ENCODE measurements around the gene C2CD2. TPM values are rescaled to one million over a fixed set of nuclear protein-coding genes. Genes with fewer than 3 reads are reported as not detected.
"Not testable (repeated sequence)": the region's sequence is repeated elsewhere in the genome, so short reads cannot be mapped to it uniquely, and the experiment has no call there.

C2CD2 gene
- polyA plus RNA-seq (2014; cell fraction: cytosol; rRNA removed): 4.1 and 4.3 TPM in 2 replicates
- polyA plus RNA-seq (2014; cell fraction: nucleus; rRNA removed): 5.5 and 5.8 TPM in 2 replicates

DNA sequence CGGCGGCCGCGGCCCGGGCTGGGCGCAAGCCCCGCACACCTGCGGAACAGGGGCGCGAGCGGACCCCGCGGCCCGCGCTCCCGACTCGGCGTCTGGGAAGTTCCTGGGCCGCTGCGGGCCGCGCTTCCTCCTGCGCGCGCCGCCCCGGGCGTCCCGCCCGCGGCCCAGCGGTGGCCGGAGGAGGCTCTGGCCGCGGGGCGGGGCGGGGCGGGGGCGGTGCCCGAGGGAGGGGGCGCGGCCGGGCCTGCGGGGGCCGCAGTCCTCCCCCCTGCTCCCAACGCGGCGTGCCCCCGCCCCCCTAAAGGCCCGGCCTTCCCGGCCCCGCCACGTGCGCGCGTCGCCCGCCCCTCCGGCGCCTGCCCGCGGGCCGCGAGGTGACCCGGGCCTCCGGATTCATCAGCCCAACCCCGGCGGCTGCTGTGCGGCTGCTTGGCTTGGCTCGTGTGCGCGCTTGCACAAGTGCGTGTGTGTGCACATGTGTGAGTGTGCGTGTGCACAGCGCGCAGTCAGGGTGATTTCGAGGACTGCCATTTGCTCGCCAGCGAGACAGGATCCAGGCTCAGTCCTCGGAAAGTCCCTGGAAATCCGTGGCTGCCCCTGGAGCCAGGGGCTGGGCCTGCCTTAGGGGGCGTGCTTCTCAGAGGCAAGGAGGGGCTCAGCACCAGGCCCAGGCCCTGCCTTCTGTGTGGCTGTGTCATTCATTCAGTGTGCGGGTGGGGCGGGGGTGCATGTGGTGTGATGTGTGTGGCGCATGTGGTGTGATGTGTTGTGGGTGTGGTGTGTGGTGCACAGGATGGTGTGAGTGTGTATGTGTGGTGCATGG lies at the start of gene C2CD2:
Gene C2CD2, minus strand, starts transcription at position 188 of the 823 bp plus-strand sequence. CDS start 370 bp downstream, outside the sequence.
- DNase-seq (ENCODE audit: low spot score): peak; percentile 73

DNA sequence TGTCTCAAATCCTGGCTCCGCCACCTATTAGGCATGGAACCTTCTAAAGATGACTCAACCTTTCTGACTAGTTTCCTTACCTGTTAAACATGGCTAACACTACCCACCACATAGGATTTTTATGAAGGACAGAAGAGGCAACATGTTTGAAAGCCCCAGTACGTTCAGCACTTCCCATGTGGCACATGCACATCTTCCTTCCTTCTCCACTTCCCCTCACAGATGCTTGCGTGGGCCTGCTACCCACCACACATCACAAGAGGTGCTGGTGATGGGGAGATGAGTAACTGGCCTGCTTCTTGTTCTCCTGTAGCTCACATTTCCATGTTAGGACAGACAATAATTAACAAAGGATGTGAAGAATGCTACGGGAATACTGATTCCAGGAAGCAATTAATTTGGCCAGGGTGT lies 49.2 kb upstream of the C2CD2 start:
- no peak for DNase-seq (ENCODE audit: low spot score)

DNA sequence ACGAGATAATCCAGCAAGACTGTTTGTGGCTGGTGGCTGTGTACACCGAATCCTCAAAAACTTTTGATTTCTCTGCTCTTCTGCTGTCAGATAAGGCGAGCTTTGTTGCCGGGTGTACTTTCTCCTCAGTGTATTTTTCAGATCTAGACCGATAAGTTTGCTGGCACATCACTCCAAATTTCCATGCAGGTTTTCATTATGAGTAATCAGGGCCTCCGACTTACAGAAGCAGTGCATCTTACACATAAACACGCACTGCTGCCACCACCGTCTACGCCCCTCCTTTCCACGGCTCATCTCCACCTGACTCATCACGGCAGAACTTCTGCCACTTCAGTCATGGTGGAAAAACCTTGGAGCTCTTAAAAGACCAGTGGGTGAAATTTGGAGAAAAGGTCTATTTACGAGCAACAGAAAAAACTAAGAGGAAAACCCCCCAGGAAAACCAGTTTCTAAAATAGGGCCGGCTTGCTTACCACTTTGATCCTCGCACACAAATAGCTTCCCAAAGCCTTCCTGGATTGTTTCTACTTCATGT lies 48.7 kb upstream of the C2CD2 start:
- DNase-seq (ENCODE audit: low spot score): no peak

DNA sequence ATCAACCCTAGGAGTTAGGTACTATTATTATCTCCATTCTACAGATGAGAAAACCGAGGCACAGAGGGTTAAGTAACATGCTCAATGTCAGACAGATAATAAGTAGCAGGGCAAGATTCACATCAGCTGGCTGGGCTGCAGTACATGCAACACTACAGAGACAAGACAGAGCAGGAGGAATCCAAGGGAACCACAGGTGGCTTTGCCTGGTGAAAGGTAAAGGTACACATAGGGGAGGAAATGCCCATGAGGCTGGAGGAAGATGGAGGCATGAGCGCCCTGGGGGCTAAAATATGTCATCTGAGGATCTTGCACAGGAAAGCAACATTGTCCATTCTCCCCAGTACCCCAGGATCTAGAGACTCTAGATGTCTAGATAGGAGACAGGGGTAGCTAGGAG lies 48.0 kb upstream of the C2CD2 start:
- no peak for DNase-seq (ENCODE audit: low spot score)

- no peak for DNase-seq (ENCODE audit: low spot score)
Measured at GRCh38 chr21:42000908-42001307, 47.1 kb upstream of the C2CD2 start.

DNA sequence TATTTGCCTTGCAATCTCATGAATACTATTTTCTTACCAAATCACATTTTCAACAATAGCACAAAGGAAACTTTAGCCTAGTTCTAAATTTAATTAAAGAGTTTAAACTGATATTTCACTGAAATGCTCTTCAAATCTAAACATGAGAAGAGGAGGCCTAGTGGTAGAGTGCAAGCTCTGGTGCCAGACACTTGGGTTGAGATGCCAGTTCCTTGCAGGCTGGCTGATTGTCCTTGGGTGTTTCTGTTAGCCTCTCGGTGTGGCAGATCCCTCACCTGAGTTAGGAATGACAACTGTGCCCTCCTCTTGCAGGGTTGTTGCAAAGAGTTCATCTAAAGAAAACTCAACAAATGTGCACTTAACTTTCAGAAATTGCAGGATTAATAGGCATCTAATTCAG lies 43.8 kb upstream of the C2CD2 start:
- no peak for DNase-seq (ENCODE audit: low spot score)

- DNase-seq (ENCODE audit: low spot score): no peak
Measured at GRCh38 chr21:41995577-41995976, 41.8 kb upstream of the C2CD2 start.

DNA sequence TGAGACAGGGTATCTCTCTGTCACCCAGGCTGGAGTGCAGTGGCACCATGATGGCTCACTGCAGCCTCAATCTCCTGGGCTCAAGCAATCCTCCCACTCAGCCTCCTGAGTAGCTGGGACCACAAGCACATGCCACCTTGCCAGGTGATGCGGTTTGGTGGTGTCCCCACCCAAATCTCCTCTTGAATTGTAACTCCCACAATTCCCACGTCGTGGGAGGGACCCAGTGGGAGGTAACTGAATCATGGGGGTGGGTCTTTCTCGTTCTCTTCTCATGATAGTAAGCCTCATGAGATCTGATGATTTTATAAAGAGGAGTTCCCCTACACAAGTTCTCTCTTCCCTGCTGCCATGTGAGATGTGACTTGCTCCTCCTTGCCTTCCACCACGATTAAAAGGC lies 40.8 kb upstream of the C2CD2 start:
- DNase-seq (ENCODE audit: low spot score): not testable (repeated sequence)

DNA sequence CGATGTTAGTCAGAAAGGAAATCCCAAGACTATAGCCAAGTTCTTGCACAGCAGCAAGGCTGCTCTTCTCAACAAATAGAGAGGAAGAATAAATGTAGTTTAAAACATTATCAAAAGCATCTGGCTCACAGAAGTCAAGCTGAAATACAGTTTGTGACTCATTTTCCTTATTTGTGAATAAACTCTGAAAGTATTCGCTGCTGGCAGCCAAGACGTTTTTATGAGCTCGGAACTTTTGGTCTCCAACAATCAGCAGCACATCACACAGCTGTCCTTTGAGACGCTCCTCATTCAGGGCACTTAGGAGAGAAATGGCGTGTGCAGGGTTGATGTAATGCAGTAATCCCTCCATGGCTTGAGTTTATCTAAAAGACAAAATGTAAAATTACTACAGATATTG lies 39.9 kb upstream of the C2CD2 start:
- no peak for DNase-seq (ENCODE audit: low spot score)

DNA sequence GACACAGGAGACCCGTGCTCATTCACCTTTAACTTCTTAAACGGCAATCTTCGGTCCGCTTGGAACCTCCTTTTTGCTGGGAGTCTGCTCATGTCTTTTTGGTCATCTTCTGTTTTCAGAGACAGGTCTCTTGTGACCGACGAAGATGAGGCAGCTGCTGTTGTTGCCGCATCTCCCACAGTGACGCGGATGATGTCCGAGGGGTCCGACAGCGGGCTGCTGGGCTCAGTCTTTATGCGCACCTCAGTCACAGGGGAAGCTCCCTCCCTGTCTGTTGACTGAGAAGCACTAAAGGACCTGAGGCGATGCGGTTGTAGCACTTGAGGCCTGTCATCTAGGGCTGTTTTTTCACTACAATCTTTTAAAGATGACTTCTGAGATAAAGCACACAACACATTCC lies 38.8 kb upstream of the C2CD2 start:
- no peak for DNase-seq (ENCODE audit: low spot score)

DNA sequence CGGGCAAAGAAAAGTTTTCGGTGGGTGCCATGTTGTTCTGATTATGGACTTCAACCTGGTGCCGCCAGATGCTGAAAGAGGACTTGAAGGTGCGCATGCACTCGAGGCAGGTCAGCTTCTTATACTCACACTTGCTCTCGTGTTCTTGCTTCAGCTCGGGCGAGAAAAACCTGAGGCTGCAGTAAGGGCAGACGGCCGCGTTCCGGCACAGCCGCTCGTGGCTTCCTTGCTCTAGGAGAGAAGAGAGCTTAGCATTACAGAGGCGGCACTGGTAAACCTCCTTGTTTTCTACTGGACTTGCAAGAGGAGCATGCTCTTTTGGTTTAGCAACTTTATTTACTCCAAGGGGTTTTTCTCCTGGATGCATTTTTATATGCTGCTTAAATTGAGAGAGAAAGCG lies 37.8 kb upstream of the C2CD2 start:
- DNase-seq (ENCODE audit: low spot score): no peak

- no peak for DNase-seq (ENCODE audit: low spot score)
Measured at GRCh38 chr21:41989698-41990097, 35.9 kb upstream of the C2CD2 start.

GRCh38 chr21:41987310-41987709 lies 33.5 kb upstream of the C2CD2 start:
- no peak for DNase-seq (ENCODE audit: low spot score)

GRCh38 chr21:41985662-41986416 lies 32.0 kb upstream of the C2CD2 start:
- DNase-seq (ENCODE audit: low spot score): no peak

- no peak for DNase-seq (ENCODE audit: low spot score)
Measured at GRCh38 chr21:41983229-41983628, 29.4 kb upstream of the C2CD2 start.

GRCh38 chr21:41980561-41980960 lies 26.7 kb upstream of the C2CD2 start:
- no peak for DNase-seq (ENCODE audit: low spot score)

- no peak for DNase-seq (ENCODE audit: low spot score)
Measured at GRCh38 chr21:41979751-41980369, 26.0 kb upstream of the C2CD2 start.

- no peak for DNase-seq (ENCODE audit: low spot score)
Measured at GRCh38 chr21:41979335-41979734, 25.5 kb upstream of the C2CD2 start.

GRCh38 chr21:41977034-41977950 lies 23.5 kb upstream of the C2CD2 start:
- no peak for DNase-seq (ENCODE audit: low spot score)

- no peak for DNase-seq (ENCODE audit: low spot score)
Measured at GRCh38 chr21:41976611-41977010, 22.8 kb upstream of the C2CD2 start.
